Renal cortical epithelial cell (primary cell): ENCODE data around the gene SDK1. TPM values are rescaled to one million over a fixed set of nuclear protein-coding genes. Genes with fewer than 3 reads are reported as not detected.
A peak's percentile ranks its signal among the peaks of the same experiment; 100 is the strongest.
"Not testable (repeated sequence)": the region's sequence is repeated elsewhere in the genome, so short reads cannot be mapped to it uniquely, and the experiment has no call there.

Experiments used
- DNase-seq: peaks from one replicate; pipeline ENCODE4 v3.0.0-alpha.2; 2011; ENCODE audit warnings: low read depth
- total RNA-seq: library from RNA; depleted of rRNA; stranded (reverse); fragments of >200 nt; gene quantifications from 2 replicates; pipeline ENCODE4 v1.2.3, GENCODE V29; 2014

SDK1 gene
- total RNA-seq, 1 donor from 2014 or later = 30.9 TPM

- peak; percentile 95 for DNase-seq
Observed at GRCh38 chr7:3955751-3956696, 655.0 kb downstream of the SDK1 start.

GRCh38 chr7:3956949-3957348 is 655.9 kb downstream of the SDK1 start:
- DNase-seq = no peak

GRCh38 chr7:3957472-3958108 is 656.5 kb downstream of the SDK1 start:
- peak; percentile 38 for DNase-seq

GRCh38 chr7:3958109-3958483 is 657.0 kb downstream of the SDK1 start:
- no peak for DNase-seq

GRCh38 chr7:3959364-3959763 is 658.3 kb downstream of the SDK1 start:
- no peak for DNase-seq

- peak; percentile 41 for DNase-seq
Observed at GRCh38 chr7:3960050-3960763, 659.2 kb downstream of the SDK1 start.

- no peak for DNase-seq
Observed at GRCh38 chr7:3960942-3961341, 659.9 kb downstream of the SDK1 start.

GRCh38 chr7:3961857-3962503 is 660.9 kb downstream of the SDK1 start:
- no peak for DNase-seq

- not testable (repeated sequence) for DNase-seq
Observed at GRCh38 chr7:3963768-3964167, 662.7 kb downstream of the SDK1 start.

- DNase-seq = no peak
Observed at GRCh38 chr7:3964980-3965606, 664.0 kb downstream of the SDK1 start.

GRCh38 chr7:3965794-3966395 is 664.8 kb downstream of the SDK1 start:
- no peak for DNase-seq

GRCh38 chr7:3968234-3968633 is 667.2 kb downstream of the SDK1 start:
- no peak for DNase-seq

GRCh38 chr7:3969286-3969685 is 668.2 kb downstream of the SDK1 start:
- no peak for DNase-seq

- no peak for DNase-seq
Observed at GRCh38 chr7:3971323-3971722, 670.3 kb downstream of the SDK1 start.

GRCh38 chr7:3973264-3973663 is 672.2 kb downstream of the SDK1 start:
- DNase-seq = no peak

- no peak for DNase-seq
Observed at GRCh38 chr7:3974329-3974728, 673.3 kb downstream of the SDK1 start.

GRCh38 chr7:3975371-3975770 is 674.3 kb downstream of the SDK1 start:
- DNase-seq = no peak

- DNase-seq = no peak
Observed at GRCh38 chr7:3977391-3977790, 676.3 kb downstream of the SDK1 start.

GRCh38 chr7:3978839-3979238 is 677.8 kb downstream of the SDK1 start:
- no peak for DNase-seq

- DNase-seq = no peak
Observed at GRCh38 chr7:3979611-3980299, 678.7 kb downstream of the SDK1 start.

- peak; percentile 39 for DNase-seq
Observed at GRCh38 chr7:3980300-3980643, 679.2 kb downstream of the SDK1 start.
